ENCODE measurements around the gene RAE1. TPM values are rescaled to one million over a fixed set of nuclear protein-coding genes. Genes with fewer than 3 reads are reported as not detected.

RAE1 gene
- total RNA-seq, 2 donors from 2014 or later = 43.6 to 86.0 TPM

- Mint-ChIP-seq H3K27me3 (no peaks in the 10 kb centered on the region), H3K27ac (peak overlapping the region in 1 of 2 donors; percentile 37), H3K4me1 (ENCODE audit: low read depth in 2 of 2) (peaks cover 55 to 66% of the 10 kb centered on the region in 2 donors), H3K9me3 (no peaks in the 10 kb centered on the region), H3K36me3 (peaks cover 21% of the 10 kb centered on the region), H3K4me3 (no peak overlapping the region)
- ATAC-seq (peak; percentile 56 to 63), DNase-seq (ENCODE audit: low spot score) (peak; percentile 74)
Measured at GRCh38 chr20:57381596-57382503, 30.8 kb downstream of the RAE1 start.

- Mint-ChIP-seq H3K4me3 (no peak overlapping the region), H3K27me3 (no peaks in the 10 kb centered on the region), H3K9me3 (no peaks in the 10 kb centered on the region), H3K36me3 (peaks cover 14% of the 10 kb centered on the region), H3K27ac (peak overlapping the region in 1 of 2 donors; percentile 37), H3K4me1 (ENCODE audit: low read depth in 2 of 2) (peaks cover 51 to 59% of the 10 kb centered on the region in 2 donors)
- ATAC-seq = no peak
- peak; percentile 52 for DNase-seq (ENCODE audit: low spot score)
Measured at GRCh38 chr20:57382516-57382915, 31.5 kb downstream of the RAE1 start.

- Mint-ChIP-seq H3K36me3 (peaks cover 8% of the 10 kb centered on the region), H3K27ac (peak overlapping the region; percentile 10 to 30), H3K27me3 (no peaks in the 10 kb centered on the region), H3K4me3 (no peak overlapping the region), H3K4me1 (ENCODE audit: low read depth in 2 of 2) (peaks cover 42 to 47% of the 10 kb centered on the region in 2 donors), H3K9me3 (no peaks in the 10 kb centered on the region)
- peak; percentile 8 for DNase-seq (ENCODE audit: low spot score)
- no peak for ATAC-seq
Measured at GRCh38 chr20:57383447-57384347, 32.6 kb downstream of the RAE1 start.

GRCh38 chr20:57384486-57384885, 33.4 kb downstream of the RAE1 start:
- Mint-ChIP-seq H3K4me1 (ENCODE audit: low read depth in 2 of 2) (peaks cover 36 to 42% of the 10 kb centered on the region in 2 donors), H3K9me3 (no peaks in the 10 kb centered on the region), H3K27me3 (no peaks in the 10 kb centered on the region), H3K36me3 (peaks cover 5% of the 10 kb centered on the region), H3K27ac (peak overlapping the region in 1 of 2 donors; percentile 30), H3K4me3 (no peak overlapping the region)
- DNase-seq (ENCODE audit: low spot score) (peak; percentile 40), ATAC-seq (no peak)

- H3K36me3 Mint-ChIP-seq = no peaks in the 10 kb centered on the region
- ATAC-seq (no peak), DNase-seq (ENCODE audit: low spot score) (peak; percentile 47)
- H3K27me3 Mint-ChIP-seq = no peaks in the 10 kb centered on the region
- H3K4me3 Mint-ChIP-seq = no peak overlapping the region
- peak overlapping the region in 1 of 2 donors; percentile 30 for H3K27ac Mint-ChIP-seq
- H3K4me1 Mint-ChIP-seq (ENCODE audit: low read depth in 2 of 2) = peaks cover 32 to 39% of the 10 kb centered on the region in 2 donors
- no peaks in the 10 kb centered on the region for H3K9me3 Mint-ChIP-seq
Measured at GRCh38 chr20:57384953-57385761, 34.1 kb downstream of the RAE1 start.

GRCh38 chr20:57385940-57386339, 34.9 kb downstream of the RAE1 start:
- Mint-ChIP-seq H3K27ac (no peak overlapping the region), H3K36me3 (no peaks in the 10 kb centered on the region), H3K9me3 (no peaks in the 10 kb centered on the region), H3K4me3 (no peak overlapping the region), H3K27me3 (no peaks in the 10 kb centered on the region), H3K4me1 (ENCODE audit: low read depth in 2 of 2) (peaks cover 35 to 41% of the 10 kb centered on the region in 2 donors)
- DNase-seq (ENCODE audit: low spot score) (peak; percentile 41), ATAC-seq (no peak)

- no peak for ATAC-seq
- Mint-ChIP-seq H3K4me3 (no peak overlapping the region), H3K36me3 (no peaks in the 10 kb centered on the region), H3K27ac (no peak overlapping the region), H3K27me3 (no peaks in the 10 kb centered on the region), H3K9me3 (no peaks in the 10 kb centered on the region), H3K4me1 (ENCODE audit: low read depth in 2 of 2) (peaks cover 33 to 38% of the 10 kb centered on the region in 2 donors)
- peak; percentile 13 for DNase-seq (ENCODE audit: low spot score)
Measured at GRCh38 chr20:57386762-57387161, 35.7 kb downstream of the RAE1 start.

- DNase-seq (ENCODE audit: low spot score) = peak; percentile 38
- H3K36me3 Mint-ChIP-seq = no peaks in the 10 kb centered on the region
- no peak overlapping the region for H3K27ac Mint-ChIP-seq
- ATAC-seq = no peak
- no peaks in the 10 kb centered on the region for H3K27me3 Mint-ChIP-seq
- no peaks in the 10 kb centered on the region for H3K9me3 Mint-ChIP-seq
- no peak overlapping the region for H3K4me3 Mint-ChIP-seq
- peaks cover 32 to 38% of the 10 kb centered on the region in 2 donors for H3K4me1 Mint-ChIP-seq (ENCODE audit: low read depth in 2 of 2)
Measured at GRCh38 chr20:57387463-57387862, 36.4 kb downstream of the RAE1 start.

GRCh38 chr20:57387945-57388371, 36.9 kb downstream of the RAE1 start:
- DNase-seq (ENCODE audit: low spot score) (peak; percentile 34), ATAC-seq (no peak)
- no peak overlapping the region for H3K4me3 Mint-ChIP-seq
- H3K9me3 Mint-ChIP-seq = no peaks in the 10 kb centered on the region
- H3K4me1 Mint-ChIP-seq (ENCODE audit: low read depth in 2 of 2) = peaks cover 31 to 38% of the 10 kb centered on the region in 2 donors
- no peaks in the 10 kb centered on the region for H3K36me3 Mint-ChIP-seq
- H3K27me3 Mint-ChIP-seq = no peaks in the 10 kb centered on the region
- peak overlapping the region in 1 of 2 donors; percentile 46 for H3K27ac Mint-ChIP-seq

- H3K36me3 Mint-ChIP-seq = peaks cover 5% of the 10 kb centered on the region
- ATAC-seq (peak; percentile 18 to 42), DNase-seq (ENCODE audit: low spot score) (peak; percentile 70)
Measured at GRCh38 chr20:57388953-57389694, 38.1 kb downstream of the RAE1 start.

GRCh38 chr20:57389695-57390603, 38.9 kb downstream of the RAE1 start:
- Mint-ChIP-seq H3K27ac (peak overlapping the region; percentile 79 to 86), H3K36me3 (peaks cover 5% of the 10 kb centered on the region), H3K4me3 (peak overlapping the region; percentile 83), H3K27me3 (no peaks in the 10 kb centered on the region), H3K9me3 (no peaks in the 10 kb centered on the region), H3K4me1 (ENCODE audit: low read depth in 2 of 2) (peaks cover 37 to 42% of the 10 kb centered on the region in 2 donors)
- ATAC-seq (peak; percentile 3 to 11), DNase-seq (ENCODE audit: low spot score) (no peak)

More at GRCh38 chr20:57388953-57389694, 38.1 kb downstream of the RAE1 start:
- Mint-ChIP-seq H3K27me3 (no peaks in the 10 kb centered on the region), H3K4me1 (ENCODE audit: low read depth in 2 of 2) (peaks cover 36 to 41% of the 10 kb centered on the region in 2 donors), H3K9me3 (no peaks in the 10 kb centered on the region), H3K4me3 (peak overlapping the region; percentile 83), H3K27ac (peak overlapping the region; percentile 77 to 86)

Measured in natural killer cell treated with Interleukin-12 subunit alpha and Interleukin-12 subunit beta and Interleukin-15 and Interleukin-18, amount 100 ng/mL, for 72 hours (primary cell).